ENCODE measurements around the gene ABCC5.
A peak's percentile ranks its signal among the peaks of the same experiment; 100 is the strongest.
"Not testable (repeated sequence)": the region's sequence is repeated elsewhere in the genome, so short reads cannot be mapped to it uniquely, and the experiment has no call there.

ABCC5 gene

GRCh38 chr3:184017672-184018423, at the start of gene ABCC5:
Gene ABCC5 (minus strand): TSS chr3:184017884. CDS start chr3:184014392, 3,492 bp downstream.
- peak; percentile 88 for DNase-seq (ENCODE audit: low spot score)

- DNase-seq (ENCODE audit: low spot score): no peak
Measured at GRCh38 chr3:184066211-184066610, 48.5 kb upstream of the ABCC5 start.

GRCh38 chr3:184062637-184063036, 45.0 kb upstream of the ABCC5 start:
- no peak for DNase-seq (ENCODE audit: low spot score)

- no peak for DNase-seq (ENCODE audit: low spot score)
Measured at GRCh38 chr3:184059424-184059823, 41.7 kb upstream of the ABCC5 start.

GRCh38 chr3:184058029-184058428, 40.3 kb upstream of the ABCC5 start:
- no peak for DNase-seq (ENCODE audit: low spot score)

- DNase-seq (ENCODE audit: low spot score): no peak
Measured at GRCh38 chr3:184052767-184053166, 35.1 kb upstream of the ABCC5 start, which contains the start of gene HTR3C. Gene HTR3C (plus strand): TSS chr3:184053047. CDS start chr3:184053081, 34 bp downstream.

GRCh38 chr3:184050217-184050847, 32.6 kb upstream of the ABCC5 start:
- no peak for DNase-seq (ENCODE audit: low spot score)

GRCh38 chr3:184045995-184046394, 28.3 kb upstream of the ABCC5 start:
- no peak for DNase-seq (ENCODE audit: low spot score)

GRCh38 chr3:184042617-184043016, 24.9 kb upstream of the ABCC5 start:
- DNase-seq (ENCODE audit: low spot score): no peak

GRCh38 chr3:184040010-184040409, 22.3 kb upstream of the ABCC5 start:
- peak; percentile 44 for DNase-seq (ENCODE audit: low spot score)

GRCh38 chr3:184039414-184039813, 21.7 kb upstream of the ABCC5 start:
- DNase-seq (ENCODE audit: low spot score): no peak

GRCh38 chr3:184038307-184038706, 20.6 kb upstream of the ABCC5 start:
- not testable (repeated sequence) for DNase-seq (ENCODE audit: low spot score)

- no peak for DNase-seq (ENCODE audit: low spot score)
Measured at GRCh38 chr3:184037816-184038215, 20.1 kb upstream of the ABCC5 start.

- DNase-seq (ENCODE audit: low spot score): no peak
Measured at GRCh38 chr3:184031187-184031792, 13.6 kb upstream of the ABCC5 start, which contains the start of gene HTR3D. Gene HTR3D (plus strand): TSS chr3:184031742. CDS start chr3:184031742, 0 bp downstream.

- no peak for DNase-seq (ENCODE audit: low spot score)
Measured at GRCh38 chr3:184030536-184030935, 12.9 kb upstream of the ABCC5 start.

GRCh38 chr3:184029443-184029842, 11.8 kb upstream of the ABCC5 start:
- no peak for DNase-seq (ENCODE audit: low spot score)

GRCh38 chr3:184028275-184028890, 10.7 kb upstream of the ABCC5 start:
- DNase-seq (ENCODE audit: low spot score): not testable (repeated sequence)

GRCh38 chr3:184025256-184025655, 7.6 kb upstream of the ABCC5 start:
- not testable (repeated sequence) for DNase-seq (ENCODE audit: low spot score)

- DNase-seq (ENCODE audit: low spot score): no peak
Measured at GRCh38 chr3:184022323-184022722, 4.6 kb upstream of the ABCC5 start.

- no peak for DNase-seq (ENCODE audit: low spot score)
Measured at GRCh38 chr3:184018424-184018973, 815 bp upstream of the ABCC5 start.

- peak; percentile 77 for DNase-seq (ENCODE audit: low spot score)
Measured at GRCh38 chr3:184016811-184017671, 643 bp downstream of the ABCC5 start.

All from HuH-7 (cell line).